Astrocyte of the spinal cord (primary cell): Measurements from ENCODE around the gene PWWP2B.
"Not testable (repeated sequence)": the region's sequence is repeated elsewhere in the genome, so short reads cannot be mapped to it uniquely, and the experiment has no call there.

Experiments used
- DNase-seq: peaks from one replicate; pipeline ENCODE4 v3.0.0; 2011; ENCODE audit warnings: low read depth, low spot score
- H3K4me3 ChIP-seq: 2 replicates; pipeline ENCODE4 v1.5.1; 2011; ENCODE audit warnings: low read depth, mild to moderate bottlenecking, low read length, moderate library complexity
- CTCF ChIP-seq: IDR thresholded peaks from 2 replicates; pipeline ENCODE4 v1.5.1; 2012; ENCODE audit warnings: low read depth, mild to moderate bottlenecking, low read length, inconsistent platforms
- in situ Hi-C: cut with HindIII; loops from 2 replicates; pipeline ENCODE4 v1.10.0; 2017; ENCODE audit warnings: low sequenced_read_pairs

Gene PWWP2B

GRCh38 chr10:132351611-132352010, 45.4 kb upstream of the PWWP2B start:
- no peak for DNase-seq
- TF ChIP-seq CTCF: no peak
- no peak overlapping the region for H3K4me3 ChIP-seq
- in situ Hi-C loops: no loop called here

- in situ Hi-C loops, H3K4me3 ChIP-seq: not testable (repeated sequence)
- peak; percentile 52 for DNase-seq
- peak; percentile 83 for TF ChIP-seq CTCF
These were observed 44.3 kb upstream of the PWWP2B start for GRCh38 chr10:132352462-132353308.

- in situ Hi-C loops: no loop called here
- no peak for DNase-seq
- TF ChIP-seq CTCF: no peak
- H3K4me3 ChIP-seq: no peak overlapping the region
These were observed 43.3 kb upstream of the PWWP2B start for GRCh38 chr10:132353456-132354355.

- no peak for TF ChIP-seq CTCF
- H3K4me3 ChIP-seq: no peak overlapping the region
- no peak for DNase-seq
- in situ Hi-C loops: no loop called here
These were observed 42.5 kb upstream of the PWWP2B start for GRCh38 chr10:132354356-132355094.

GRCh38 chr10:132355297-132355696, 41.7 kb upstream of the PWWP2B start:
- TF ChIP-seq CTCF: no peak
- H3K4me3 ChIP-seq: no peak overlapping the region
- no peak for DNase-seq
- in situ Hi-C loops: no loop called here

- TF ChIP-seq CTCF: no peak
- DNase-seq: no peak
These were observed 41.2 kb upstream of the PWWP2B start for GRCh38 chr10:132355754-132356153.

More at GRCh38 chr10:132355754-132356153, 41.2 kb upstream of the PWWP2B start:
- in situ Hi-C loops: no loop called here
- no peak overlapping the region for H3K4me3 ChIP-seq
